Measurements from ENCODE around the gene AJAP1. TPM values are rescaled to one million over a fixed set of nuclear protein-coding genes. Genes with fewer than 3 reads are reported as not detected.

AJAP1 gene
- total RNA-seq (ENCODE audit: unreplicated experiment): 0.21 TPM
- long read RNA-seq: 0 reads

- Mint-ChIP-seq H3K27me3 (ENCODE audit: unreplicated experiment) (peaks cover 16% of the 10 kb centered on the region), H3K36me3 (ENCODE audit: low read depth, unreplicated experiment) (no peaks in the 10 kb centered on the region), H3K4me3 (ENCODE audit: unreplicated experiment) (no peak within 1 kb of the TSS), H3K27ac (ENCODE audit: unreplicated experiment) (no peak within 1 kb of the TSS), H3K9me3 (ENCODE audit: unreplicated experiment) (no peaks in the 10 kb centered on the region), H3K4me1 (ENCODE audit: unreplicated experiment) (peaks cover 10% of the 10 kb centered on the region)
- no peak for TF ChIP-seq CTCF (IDR thresholded peaks at IDR 0.05; ENCODE audit: unreplicated experiment)
- peak; percentile 38 for DNase-seq (ENCODE audit: low spot score)
Measured at GRCh38 chr1:4653796-4654725, at the start of gene AJAP1. Gene AJAP1, plus strand, starts transcription at chr1:4654609. Its CDS starts 817 bp downstream, at chr1:4655426.

DNA sequence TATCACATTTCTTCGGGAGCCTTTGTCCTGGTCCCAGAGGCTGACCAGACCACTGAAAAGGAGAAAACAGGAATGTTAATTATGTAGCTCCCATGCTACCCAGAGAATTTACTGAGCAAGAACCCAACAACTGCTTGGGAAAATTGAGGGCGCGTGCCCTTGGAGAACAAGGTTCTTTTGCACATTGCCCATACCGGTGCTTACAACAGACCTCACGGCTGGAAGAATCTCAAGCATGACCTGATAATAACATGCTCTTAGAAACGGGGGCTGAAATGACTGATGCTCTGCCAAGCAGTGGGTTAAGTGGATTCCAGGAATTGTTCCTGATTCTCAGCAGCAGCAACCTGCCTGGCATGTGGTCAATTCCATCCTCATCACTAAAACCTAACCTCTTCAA lies 49.3 kb upstream of the AJAP1 start:
- no peak overlapping the region for H3K4me3 Mint-ChIP-seq (ENCODE audit: unreplicated experiment)
- H3K4me1 Mint-ChIP-seq (ENCODE audit: unreplicated experiment): peaks cover 9% of the 10 kb centered on the region
- DNase-seq (ENCODE audit: low spot score): no peak
- peaks cover 8% of the 10 kb centered on the region for H3K36me3 Mint-ChIP-seq (ENCODE audit: low read depth, unreplicated experiment)
- no peak for TF ChIP-seq CTCF (IDR thresholded peaks at IDR 0.05; ENCODE audit: unreplicated experiment)
- H3K27ac Mint-ChIP-seq (ENCODE audit: unreplicated experiment): no peak overlapping the region
- H3K9me3 Mint-ChIP-seq (ENCODE audit: unreplicated experiment): peaks cover 8% of the 10 kb centered on the region
- H3K27me3 Mint-ChIP-seq (ENCODE audit: unreplicated experiment): peaks cover 3% of the 10 kb centered on the region

GRCh38 chr1:4611563-4612341 lies 42.7 kb upstream of the AJAP1 start:
- DNase-seq (ENCODE audit: low spot score): no peak
- H3K4me1 Mint-ChIP-seq (ENCODE audit: unreplicated experiment): peaks cover 8% of the 10 kb centered on the region
- no peak for TF ChIP-seq CTCF (IDR thresholded peaks at IDR 0.05; ENCODE audit: unreplicated experiment)
- no peak overlapping the region for H3K4me3 Mint-ChIP-seq (ENCODE audit: unreplicated experiment)
- H3K27me3 Mint-ChIP-seq (ENCODE audit: unreplicated experiment): peaks cover 3% of the 10 kb centered on the region
- no peak overlapping the region for H3K27ac Mint-ChIP-seq (ENCODE audit: unreplicated experiment)
- peaks cover 4% of the 10 kb centered on the region for H3K36me3 Mint-ChIP-seq (ENCODE audit: low read depth, unreplicated experiment)
- H3K9me3 Mint-ChIP-seq (ENCODE audit: unreplicated experiment): peaks cover 8% of the 10 kb centered on the region

GRCh38 chr1:4612991-4613390 lies 41.4 kb upstream of the AJAP1 start:
- Mint-ChIP-seq H3K27ac (ENCODE audit: unreplicated experiment) (no peak overlapping the region), H3K27me3 (ENCODE audit: unreplicated experiment) (peaks cover 3% of the 10 kb centered on the region), H3K4me1 (ENCODE audit: unreplicated experiment) (peaks cover 8% of the 10 kb centered on the region), H3K4me3 (ENCODE audit: unreplicated experiment) (no peak overlapping the region), H3K9me3 (ENCODE audit: unreplicated experiment) (peaks cover 6% of the 10 kb centered on the region), H3K36me3 (ENCODE audit: low read depth, unreplicated experiment) (peaks cover 3% of the 10 kb centered on the region)
- no peak for DNase-seq (ENCODE audit: low spot score)
- TF ChIP-seq CTCF (IDR thresholded peaks at IDR 0.05; ENCODE audit: unreplicated experiment): no peak
